Endothelial cell of hepatic sinusoid (primary cell): ENCODE measurements around the gene PRM1.

Source experiments
- in situ Hi-C: cut with HindIII; loops from 2 replicates; pipeline ENCODE4 v1.10.0; 2017; ENCODE audit warnings: low sequenced_read_pairs

PRM1 gene

GRCh38 chr16:11256661-11257130 lies 24.4 kb downstream of the PRM1 start:
- in situ Hi-C loops = loop anchor here (25.0 kb wide), 1 partner anchor 294 kb away; no protein-coding TSS in a partner anchor

GRCh38 chr16:11255737-11256660 lies 25.1 kb downstream of the PRM1 start, which contains the start of gene SOCS1:
TSS of gene SOCS1 (minus strand) at chr16:11256204. CDS start at chr16:11255478, 726 bp downstream.
- in situ Hi-C loops = loop anchor here (25.0 kb wide), 1 partner anchor 294 kb away; no protein-coding TSS in a partner anchor

- in situ Hi-C loops = loop anchor here (25.0 kb wide), 1 partner anchor 293 kb away; no protein-coding TSS in a partner anchor
Measured at GRCh38 chr16:11254913-11255736, 26.0 kb downstream of the PRM1 start.

GRCh38 chr16:11253995-11254912 lies 26.9 kb downstream of the PRM1 start:
- in situ Hi-C loops = loop anchor here (25.0 kb wide), 1 partner anchor 292 kb away; no protein-coding TSS in a partner anchor

GRCh38 chr16:11253009-11253994 lies 27.8 kb downstream of the PRM1 start:
- in situ Hi-C loops = loop anchor here (25.0 kb wide), 1 partner anchor 291 kb away; no protein-coding TSS in a partner anchor

GRCh38 chr16:11252482-11252931 lies 28.6 kb downstream of the PRM1 start:
- in situ Hi-C loops = loop anchor here (25.0 kb wide), 1 partner anchor 290 kb away; no protein-coding TSS in a partner anchor

- in situ Hi-C loops = loop anchor here (25.0 kb wide), 1 partner anchor 290 kb away; no protein-coding TSS in a partner anchor
Measured at GRCh38 chr16:11251525-11252481, 29.3 kb downstream of the PRM1 start.

- in situ Hi-C loops = loop anchor here (25.0 kb wide), 1 partner anchor 289 kb away; no protein-coding TSS in a partner anchor
Measured at GRCh38 chr16:11250786-11251524, 30.2 kb downstream of the PRM1 start.

- in situ Hi-C loops = loop anchor here (25.0 kb wide), 1 partner anchor 288 kb away; no protein-coding TSS in a partner anchor
Measured at GRCh38 chr16:11250091-11250785, 30.9 kb downstream of the PRM1 start.

GRCh38 chr16:11249233-11250061 lies 31.7 kb downstream of the PRM1 start:
- in situ Hi-C loops = loop anchor here (25.0 kb wide), 1 partner anchor 287 kb away; no protein-coding TSS in a partner anchor

- in situ Hi-C loops = no loop called here
Measured at GRCh38 chr16:11248133-11248532, 33.0 kb downstream of the PRM1 start.

- in situ Hi-C loops = no loop called here
Measured at GRCh38 chr16:11245988-11246387, 35.1 kb downstream of the PRM1 start.

GRCh38 chr16:11245222-11245737 lies 35.9 kb downstream of the PRM1 start:
- in situ Hi-C loops = no loop called here

GRCh38 chr16:11242658-11243057 lies 38.5 kb downstream of the PRM1 start:
- in situ Hi-C loops = no loop called here
